Left renal pelvis (tissue), 4 donors: ENCODE measurements around the gene DSP. TPM values are rescaled to one million over a fixed set of nuclear protein-coding genes. Genes with fewer than 3 reads are reported as not detected.

Experiments used
- DNase-seq, 4 donors: peaks; one replicate each; pipeline ENCODE4 v3.0.0-alpha.2; 2013; ENCODE audit warnings: low read depth in 4 of 4, low spot score in 3 of 4
- polyA plus RNA-seq, 4 donors: library from polyadenylated mRNA; unstranded; fragments of 120-200 nt; gene quantifications; one replicate each; pipeline ENCODE4 v1.2.1, GENCODE V29; 2013; ENCODE audit not compliant: insufficient read length in 4 of 4

Gene DSP
- polyA plus RNA-seq, 4 donors, result 5.4 to 95.4 (median 69.9) TPM

DNA sequence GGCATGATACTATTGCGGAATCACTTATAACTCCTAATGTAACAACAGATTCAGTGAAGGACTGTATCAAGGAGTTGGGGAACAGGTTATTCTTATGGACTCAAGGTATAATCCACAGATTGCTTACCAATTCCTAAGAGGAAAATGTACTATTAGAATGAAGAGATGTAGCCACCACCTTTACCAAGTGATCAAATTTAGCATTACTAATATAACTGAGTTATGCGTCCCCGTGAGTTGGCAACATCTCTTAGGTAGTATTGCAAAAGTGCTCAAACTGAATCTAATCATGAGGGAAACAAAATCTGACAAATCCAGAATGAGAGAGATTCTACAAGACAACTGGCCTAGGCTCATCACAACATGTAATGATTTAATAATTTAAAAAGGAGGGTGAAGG is 47.8 kb downstream of the DSP start:
- no peak for DNase-seq

DNA sequence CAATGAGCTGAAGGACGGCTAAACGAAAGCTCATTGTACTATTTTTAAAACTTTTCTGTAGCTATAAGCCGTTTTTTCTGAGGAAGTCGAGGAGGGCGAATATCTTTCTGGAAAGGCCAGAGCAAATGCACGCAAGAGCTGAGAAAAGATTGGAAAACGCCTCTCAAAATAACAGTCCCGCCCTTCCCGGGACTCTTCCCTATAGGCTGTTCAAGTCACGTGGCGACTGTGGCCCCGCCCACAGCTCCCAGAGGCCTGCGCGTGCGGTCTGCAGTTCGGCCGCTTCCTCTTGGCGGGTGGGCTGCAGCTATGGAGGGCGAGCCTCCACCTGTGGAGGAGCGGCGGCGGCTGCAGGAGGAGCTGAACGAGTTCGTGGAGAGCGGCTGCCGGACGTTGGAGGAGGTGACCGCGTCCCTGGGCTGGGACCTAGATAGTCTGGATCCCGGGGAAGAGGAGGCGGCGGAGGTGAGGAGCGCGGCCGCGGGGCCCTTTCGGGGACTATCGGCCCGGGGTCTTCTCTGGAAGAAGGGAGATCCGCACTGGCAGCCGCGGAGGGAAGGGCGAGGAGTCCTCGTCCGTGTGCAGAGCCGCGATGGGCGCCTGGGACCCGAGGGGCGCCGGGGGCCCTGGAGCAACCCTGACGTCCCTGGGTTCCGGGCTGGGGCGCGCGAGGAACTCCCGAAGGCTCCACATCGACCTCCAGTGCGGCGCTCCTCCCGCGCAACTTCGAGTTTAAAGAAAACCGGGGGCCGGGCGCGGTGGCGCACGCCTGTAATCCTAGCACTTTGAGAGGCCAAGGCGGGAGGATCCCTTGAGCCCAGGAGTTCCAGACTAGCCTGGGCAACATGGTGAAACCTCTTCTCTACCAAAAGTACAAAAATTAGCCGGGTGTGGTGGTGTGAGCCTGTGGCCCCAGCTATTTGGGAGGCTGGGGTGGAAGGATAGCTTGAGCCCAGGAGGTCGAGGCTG is 48.8 kb downstream of the DSP start, which contains the start of gene SNRNP48:
TSS of gene SNRNP48 (plus strand) at position 250 of the 969 bp plus-strand sequence. CDS start at position 310, 60 bp downstream.
- DNase-seq, result peak; percentile 81 to 91 (median 88)

DNA sequence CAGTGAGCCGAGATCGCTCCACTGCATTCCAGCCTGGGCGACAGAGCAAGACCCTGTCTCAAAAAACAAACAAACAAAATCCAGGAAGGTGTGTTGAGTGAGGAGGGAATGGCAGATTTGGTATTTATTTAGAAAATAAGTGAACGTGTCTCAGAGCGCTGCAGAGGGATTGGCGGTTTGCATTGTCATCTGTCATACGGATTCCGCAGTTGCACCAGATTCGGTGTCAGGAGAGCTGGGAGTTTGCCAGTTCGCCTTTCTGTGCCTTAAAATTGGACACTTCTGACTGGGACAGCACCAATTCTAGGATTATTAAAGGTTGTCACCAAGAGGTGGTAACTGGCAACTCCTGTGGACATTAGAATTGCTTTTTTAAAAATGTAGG is 49.4 kb downstream of the DSP start:
- no peak for DNase-seq

DNA sequence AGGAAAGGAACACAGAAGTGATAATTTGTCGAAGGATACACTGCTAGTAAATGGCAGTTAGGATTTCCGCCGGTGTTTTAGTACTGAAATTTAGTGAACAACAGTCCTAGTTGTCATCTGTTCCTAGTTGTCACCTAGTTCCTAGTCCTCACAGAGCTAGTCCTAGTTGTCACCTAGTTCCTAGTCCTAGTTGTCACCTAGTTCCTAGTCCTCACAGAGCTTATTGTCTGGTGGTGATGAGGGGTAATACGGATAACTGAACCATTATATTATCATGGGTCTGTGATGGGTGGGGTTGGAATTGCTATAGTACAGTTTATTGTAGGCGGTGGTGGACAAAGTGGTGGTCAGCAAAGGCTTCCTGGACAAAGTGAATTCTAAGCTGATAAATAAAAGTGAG is 50.3 kb downstream of the DSP start:
- DNase-seq, result no peak

DNA sequence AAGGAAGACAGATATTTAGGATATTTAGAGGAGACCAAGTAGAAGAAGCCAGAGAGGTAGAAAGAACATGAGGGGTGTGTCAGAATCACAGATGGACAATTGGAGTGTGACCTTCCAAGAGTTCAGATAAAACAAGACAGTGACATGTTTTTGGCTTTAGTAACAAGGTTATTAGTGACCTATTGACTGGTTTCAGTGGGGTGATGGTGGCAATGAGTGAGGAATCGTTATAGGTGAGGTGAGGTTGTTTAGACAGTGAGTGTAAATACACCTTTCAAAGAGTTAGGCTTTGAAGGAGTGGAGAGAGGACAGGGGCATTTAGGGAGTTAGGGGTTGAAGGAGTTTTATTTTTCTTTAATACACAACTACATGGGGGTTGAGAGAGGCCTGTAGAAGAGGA is 51.8 kb downstream of the DSP start:
- no peak for DNase-seq

DNA sequence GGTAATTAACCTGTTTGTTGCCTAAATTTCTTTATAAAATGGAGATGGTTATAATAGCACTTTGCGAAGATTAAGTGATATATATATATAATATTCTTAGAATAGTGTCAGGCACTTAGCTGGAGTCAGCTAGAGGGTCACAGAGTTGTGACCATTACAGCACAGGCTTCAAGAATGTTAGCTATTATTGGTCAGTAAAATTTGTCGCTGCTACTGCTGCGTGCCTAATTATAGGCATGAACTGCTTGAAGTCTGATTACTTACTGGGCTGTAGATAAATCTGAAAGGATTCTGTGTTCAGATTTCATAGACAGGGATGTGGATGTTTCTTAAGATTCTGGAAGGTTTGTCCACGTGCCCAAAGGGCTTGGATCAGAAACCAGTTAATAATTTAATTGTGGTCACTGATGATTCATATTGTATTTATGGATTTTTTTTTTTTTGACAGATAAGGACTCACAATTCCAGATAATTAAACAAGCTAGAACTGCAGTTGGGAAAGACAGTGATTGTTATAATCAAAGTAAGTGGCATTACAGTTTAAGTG is 53.2 kb downstream of the DSP start:
- DNase-seq, result no peak

DNA sequence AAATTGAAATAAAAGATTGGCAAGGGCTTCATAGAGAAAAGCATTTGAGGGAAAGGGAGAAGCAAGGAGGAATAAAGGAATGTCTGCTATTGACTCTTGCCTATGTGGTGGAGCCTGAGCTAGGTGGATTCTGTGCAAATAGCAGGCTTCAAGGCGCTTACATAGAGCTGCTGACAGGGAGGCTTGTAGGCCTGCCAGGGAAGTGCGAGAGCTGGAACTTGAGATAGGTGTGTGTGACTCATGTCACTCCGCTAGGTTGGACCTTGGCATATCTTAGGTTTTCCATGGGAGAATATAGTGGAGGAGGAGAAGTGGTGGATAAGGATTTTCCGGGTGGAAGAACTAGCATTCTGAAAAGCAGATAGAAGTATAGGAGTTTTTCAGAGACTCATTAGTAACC is 62.5 kb downstream of the DSP start:
- DNase-seq, result no peak

DNA sequence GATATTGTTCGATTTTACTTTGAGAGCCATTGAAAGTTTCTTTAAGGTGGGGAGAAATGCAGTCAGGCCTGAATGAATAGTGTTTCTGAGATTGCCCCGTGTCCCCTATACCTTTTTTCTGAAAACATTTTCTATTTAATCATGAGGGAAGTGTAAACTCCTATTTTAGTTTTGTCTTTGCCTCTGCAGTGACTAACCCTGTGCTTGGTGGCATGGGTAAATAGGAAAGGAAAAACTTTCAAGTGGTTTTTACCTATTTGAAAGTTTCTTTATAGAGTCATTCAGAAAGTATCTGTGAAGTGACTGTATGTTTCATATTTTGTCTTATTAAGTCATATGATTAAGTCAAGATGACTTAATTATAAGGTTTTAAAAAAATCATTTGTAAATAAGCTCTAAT is 63.0 kb downstream of the DSP start:
- no peak for DNase-seq

DNA sequence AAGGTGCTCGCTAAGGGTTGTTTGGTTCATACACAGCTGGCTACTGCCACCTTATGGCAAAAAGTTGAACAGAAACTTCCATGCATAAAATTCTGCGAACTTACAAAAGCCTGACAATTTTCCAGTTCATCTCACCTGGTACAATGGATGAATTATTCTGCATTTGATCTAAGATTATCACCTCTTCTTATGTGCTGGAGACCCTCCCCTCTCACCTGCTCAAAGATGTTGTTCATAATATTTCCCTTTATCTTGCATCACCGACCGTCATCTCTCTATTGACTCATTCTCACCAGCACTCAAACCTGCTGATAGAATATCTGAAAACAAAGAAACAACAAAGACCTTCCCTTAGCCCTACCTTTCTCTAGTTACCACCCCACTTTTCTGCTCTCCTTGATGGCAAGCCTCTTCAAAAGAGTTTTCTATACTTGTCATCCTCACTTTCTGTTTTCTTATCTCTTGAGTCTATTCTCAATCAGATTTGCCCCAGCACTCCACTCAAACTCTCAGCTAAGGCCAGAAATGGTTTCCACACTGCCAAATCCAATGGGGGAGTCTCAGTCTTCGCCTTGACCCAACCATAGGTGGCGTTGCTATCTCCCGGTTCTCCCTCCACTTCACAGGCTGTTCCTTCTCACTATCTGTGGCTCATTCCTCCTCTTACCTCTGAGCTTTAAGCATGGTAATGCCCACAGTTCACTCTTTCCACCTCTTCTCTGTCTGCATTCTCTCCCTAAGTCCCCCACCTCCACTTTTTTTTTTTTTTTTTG is 74.3 kb downstream of the DSP start:
- peak in 3 of 4 donors; percentile 31 to 47 (median 39) for DNase-seq

DNA sequence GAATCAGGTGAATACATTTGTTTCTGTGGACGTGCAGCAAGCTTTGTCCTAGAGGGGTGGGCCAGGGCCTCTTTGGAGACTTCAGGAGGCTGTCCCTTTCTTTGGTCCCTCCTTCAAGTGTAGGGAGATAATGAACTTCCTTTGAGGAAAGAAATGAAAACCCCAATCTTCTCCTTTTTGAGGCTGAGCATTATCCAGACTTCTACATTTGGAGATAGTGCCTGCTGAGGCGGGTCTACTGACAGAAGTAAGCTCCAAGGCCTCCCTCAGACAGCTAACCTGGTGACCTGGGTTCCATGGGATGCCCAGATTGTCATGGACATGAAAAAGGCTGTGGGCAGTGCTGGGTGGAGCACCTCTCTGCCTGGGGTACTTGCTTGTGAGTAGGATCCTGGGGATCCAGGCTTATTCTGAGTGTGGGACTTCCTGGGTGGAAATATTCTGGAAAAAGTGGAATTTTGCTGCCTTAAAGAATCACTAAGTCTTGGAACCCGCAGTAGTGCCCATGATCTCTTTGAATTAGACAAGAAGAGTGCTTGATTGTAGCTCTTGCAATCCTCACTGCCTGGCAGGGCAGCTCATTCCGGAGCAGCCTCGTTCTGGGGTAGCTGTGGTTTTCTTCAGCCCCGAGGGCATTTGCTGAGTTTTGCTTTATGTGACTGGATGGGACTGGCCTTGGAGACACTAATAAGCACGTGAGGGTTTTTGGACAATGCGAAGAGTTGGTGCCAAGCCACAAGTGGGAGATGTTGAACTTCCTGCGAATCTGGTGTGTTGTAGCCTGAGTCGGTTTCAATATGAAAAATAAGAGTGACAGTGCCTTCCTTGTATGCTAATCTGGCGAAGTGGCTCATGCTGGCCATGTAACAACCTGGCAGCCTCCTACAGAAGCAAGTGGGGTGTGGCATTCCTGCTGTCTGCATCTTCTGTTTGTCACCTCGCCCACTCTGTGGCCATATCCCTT is 76.6 kb downstream of the DSP start:
- DNase-seq, result no peak

DNA sequence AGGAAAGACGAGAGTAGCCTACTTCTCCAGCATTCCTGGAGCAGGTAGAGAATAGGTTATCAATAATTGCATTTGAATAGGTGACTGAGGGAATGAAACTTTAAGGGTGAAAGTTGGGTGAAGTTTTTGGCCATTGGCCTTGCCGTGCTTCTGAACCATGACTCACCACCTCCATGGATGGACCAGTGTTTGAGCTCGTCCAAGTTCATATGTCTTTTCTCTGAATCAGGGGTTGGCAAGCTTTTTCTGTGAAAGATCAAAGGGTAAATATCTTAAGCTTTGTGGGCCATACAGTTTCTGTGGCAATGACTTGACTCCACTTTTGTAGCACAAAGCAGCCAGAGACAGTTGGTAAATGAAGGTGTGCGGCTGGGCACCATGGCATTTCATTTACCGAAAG is 80.3 kb downstream of the DSP start:
- no peak for DNase-seq

DNA sequence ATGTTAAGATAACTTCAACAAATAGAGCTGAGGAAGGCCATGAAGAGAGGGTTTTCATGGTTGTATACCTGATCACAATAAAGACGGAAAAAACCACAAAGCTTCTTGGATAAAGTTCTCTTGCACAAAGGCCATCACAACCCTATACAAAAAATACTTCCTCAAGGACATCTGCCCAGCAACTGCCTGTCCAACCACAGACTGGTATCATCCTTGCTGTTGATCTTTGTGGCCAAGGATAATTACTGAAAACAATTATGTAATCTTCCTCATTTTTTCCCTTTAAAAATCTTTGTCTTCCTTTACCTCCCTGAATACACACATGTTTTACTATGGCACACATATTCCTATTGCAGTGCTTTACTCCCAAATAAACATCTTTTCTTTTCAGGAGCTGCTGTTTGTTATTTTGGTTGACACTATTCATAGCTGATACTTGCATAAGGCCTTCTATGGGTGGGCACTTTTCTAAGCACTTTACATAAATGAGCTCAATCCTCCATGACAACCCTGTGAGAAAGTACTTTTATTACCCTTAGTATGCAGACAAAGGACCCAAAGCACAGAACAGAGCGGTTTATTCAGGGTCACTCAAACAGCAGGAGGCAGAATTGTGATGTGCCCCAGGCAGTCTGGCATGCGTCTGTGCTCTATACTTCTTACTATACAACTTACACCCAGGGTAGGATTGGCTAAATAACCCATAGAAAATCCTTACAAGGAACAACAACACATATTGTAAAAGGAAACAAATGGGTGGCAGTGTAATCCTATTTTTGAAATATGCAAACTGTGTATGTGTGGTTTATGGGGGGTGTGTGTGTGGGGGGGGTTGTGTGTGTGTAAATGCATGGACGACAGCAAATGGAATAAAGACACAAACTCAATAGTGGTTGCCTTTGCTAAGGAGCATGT is 83.6 kb downstream of the DSP start:
- no peak for DNase-seq

DNA sequence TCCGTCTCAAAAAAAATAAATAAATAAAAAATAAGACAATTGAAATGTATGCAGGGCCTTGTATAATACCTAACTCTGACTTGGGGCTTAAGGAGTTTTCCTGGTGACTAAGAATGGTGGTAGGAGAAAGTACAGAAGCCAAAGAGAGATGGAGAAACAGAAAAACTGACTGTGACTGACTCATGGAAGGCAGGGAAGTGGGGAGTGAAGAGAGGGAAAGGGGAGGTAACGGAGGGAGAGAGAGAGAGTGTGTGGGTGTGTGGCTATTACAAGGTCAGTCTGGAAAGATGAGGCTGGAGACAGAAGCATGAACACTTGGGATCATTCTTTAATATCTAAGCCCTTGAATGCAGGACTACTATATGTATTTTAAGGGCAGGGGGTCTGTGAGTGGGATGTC is 87.0 kb downstream of the DSP start:
- no peak for DNase-seq

DNA sequence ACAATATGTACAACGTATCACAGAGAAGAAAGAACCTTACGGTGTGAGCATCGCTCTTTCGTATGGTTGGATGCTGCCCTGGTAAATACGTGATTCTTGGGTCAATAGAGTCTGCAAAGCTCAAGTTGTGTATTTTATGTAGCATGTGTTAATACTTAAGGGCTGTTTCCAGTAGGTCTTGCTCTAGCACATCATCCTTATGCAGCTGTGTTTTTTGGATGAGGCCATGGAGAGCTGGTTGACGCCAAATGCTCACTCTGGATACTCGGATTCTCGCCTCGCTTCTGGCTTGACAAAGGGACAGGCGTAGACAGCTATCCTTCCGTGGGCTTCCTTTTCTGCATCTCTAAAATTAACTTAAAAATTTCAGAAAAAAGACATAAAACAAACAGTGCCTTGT is 87.4 kb downstream of the DSP start:
- DNase-seq, result no peak

DNA sequence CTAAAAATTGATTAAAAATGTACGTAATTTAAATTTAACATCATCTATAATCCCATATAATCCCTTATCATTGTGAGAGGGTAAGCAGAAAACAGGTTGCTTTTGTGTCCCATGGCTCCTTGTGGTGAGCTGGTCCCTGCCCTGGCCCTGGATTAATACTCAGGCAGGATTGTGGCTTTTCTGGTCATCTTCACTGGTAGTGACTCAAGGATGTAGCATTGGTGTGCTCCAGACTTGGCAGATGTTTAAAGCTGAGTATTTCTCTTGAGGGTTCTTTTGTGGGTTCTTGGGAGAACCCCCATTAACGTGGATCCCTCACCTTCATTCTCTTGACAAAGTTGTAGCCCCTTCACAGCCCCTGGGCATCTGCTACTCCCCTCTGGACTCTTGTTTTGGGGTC is 87.8 kb downstream of the DSP start:
- no peak for DNase-seq

DNA sequence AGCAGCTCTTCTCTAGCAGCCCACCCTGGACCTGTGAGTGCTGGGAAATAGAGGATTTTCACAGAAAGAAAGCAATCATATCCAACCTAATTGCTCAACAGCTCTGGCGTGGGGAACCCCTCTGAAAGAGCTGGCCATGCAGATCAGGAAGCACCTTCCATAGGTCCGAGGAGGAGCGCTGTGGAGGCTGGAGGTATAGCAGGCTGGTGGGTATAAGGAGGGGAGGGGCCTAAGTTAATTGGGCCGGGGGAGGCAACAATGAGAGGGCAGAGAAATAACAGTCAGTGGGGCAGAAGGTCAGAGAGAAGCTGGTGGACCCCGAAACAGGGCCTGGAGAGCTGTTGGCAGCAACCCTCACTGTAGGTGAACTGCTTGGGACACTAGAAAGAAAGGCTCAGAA is 89.3 kb downstream of the DSP start:
- DNase-seq, result no peak

DNA sequence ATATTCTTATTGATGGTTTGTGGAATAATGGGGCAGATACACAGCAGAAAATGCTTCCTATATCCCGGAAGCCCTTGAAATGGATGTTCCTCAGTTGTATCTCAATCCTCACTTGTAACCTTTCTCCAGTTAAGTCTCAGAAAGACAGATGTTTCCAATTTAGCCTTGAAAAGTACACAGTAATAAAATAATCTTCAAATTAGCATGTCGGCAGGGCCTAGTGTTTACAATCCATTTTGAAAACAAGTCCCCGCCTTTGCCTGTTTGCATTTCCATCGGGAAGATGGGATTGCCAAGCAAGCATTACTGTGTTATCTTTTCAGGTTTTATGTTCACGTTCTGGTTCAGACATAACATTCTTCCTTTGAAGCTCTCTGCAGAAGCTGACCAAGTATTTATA is 90.0 kb downstream of the DSP start:
- DNase-seq, result no peak

DNA sequence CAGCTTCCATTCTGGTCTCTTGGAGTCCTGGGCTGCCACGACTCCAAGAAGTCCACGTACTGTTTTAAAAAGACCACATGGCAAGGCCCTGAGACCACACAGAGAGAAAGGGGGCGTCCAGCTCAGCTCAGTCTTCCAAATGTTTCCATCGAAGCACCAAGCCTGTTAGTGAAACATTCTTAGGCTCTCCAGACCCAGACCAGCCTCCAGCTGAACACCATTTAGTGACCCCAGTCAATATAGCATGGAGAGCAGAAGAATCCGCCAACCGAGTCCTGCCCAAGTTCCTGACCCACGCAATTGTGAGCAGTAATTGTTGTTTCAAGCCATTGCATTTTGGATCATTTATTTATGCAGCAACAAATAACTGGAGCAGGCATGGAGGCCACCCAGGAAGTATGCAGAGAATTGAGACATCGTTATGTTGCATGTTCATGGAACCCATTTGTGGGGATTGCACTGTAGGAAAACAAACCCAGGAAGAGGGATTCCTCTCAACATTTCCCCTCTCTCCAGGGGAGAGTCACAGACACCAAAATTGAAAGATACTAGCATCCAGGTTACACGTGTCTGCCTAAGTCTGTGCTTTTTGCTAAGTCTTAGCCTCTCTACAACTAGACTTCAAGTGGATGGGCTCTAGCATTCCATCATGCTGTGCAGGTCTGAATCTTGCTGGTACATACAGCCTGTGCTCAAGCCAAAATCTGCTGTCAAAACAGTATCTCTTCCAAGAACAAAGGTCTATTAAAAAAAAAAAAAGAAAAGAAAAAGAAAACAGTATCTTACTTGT is 91.2 kb downstream of the DSP start:
- DNase-seq, result no peak
